ENCODE results near the gene PDE11A.

DNA sequence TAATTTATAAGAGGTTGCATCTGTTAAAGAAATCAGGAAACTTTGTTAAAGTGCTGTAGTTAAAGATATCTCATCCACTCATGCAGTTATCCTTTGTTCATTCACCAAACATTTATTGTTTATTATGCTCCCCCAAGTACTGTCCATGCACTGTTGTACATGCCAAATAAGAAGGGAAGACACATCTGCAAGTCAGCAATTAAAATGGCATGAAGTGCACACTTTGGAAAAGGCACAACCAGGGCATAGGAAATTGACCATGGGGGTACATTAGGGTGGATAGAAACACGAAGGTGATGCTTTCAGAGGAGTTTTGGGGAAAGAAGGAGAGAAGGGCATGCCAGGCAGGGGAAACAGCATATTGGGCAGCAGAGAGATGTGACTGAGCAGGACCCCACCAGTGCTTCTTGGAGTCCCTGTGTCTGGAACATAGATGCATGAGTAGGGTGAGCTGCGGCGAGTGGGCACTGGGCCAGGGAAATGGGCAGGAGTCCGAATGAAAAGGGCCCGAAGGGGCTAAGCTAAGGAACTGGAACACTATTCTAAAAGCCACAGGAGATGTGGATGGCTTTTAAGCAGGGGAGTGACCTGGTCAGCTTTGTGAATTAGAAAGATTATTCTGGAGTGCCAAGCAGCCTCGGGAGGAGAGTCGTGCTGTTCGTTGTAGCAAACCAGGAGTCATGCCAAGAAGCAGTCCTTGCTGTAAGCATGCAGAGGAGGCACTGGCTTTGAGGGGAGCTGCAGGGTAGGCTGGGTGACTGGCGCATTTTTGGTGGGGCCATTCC, 363.7 kb downstream of the PDE11A start:
- TF ChIP-seq, protein P1, sequence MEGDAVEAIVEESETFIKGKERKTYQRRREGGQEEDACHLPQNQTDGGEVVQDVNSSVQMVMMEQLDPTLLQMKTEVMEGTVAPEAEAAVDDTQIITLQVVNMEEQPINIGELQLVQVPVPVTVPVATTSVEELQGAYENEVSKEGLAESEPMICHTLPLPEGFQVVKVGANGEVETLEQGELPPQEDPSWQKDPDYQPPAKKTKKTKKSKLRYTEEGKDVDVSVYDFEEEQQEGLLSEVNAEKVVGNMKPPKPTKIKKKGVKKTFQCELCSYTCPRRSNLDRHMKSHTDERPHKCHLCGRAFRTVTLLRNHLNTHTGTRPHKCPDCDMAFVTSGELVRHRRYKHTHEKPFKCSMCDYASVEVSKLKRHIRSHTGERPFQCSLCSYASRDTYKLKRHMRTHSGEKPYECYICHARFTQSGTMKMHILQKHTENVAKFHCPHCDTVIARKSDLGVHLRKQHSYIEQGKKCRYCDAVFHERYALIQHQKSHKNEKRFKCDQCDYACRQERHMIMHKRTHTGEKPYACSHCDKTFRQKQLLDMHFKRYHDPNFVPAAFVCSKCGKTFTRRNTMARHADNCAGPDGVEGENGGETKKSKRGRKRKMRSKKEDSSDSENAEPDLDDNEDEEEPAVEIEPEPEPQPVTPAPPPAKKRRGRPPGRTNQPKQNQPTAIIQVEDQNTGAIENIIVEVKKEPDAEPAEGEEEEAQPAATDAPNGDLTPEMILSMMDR (IDR thresholded peaks at IDR 0.05; ENCODE audit: borderline replicate concordance, extremely low read depth, low read length, poor library complexity, severe bottlenecking) = no peak
- TF ChIP-seq EZH2 (IDR thresholded peaks at IDR 0.05; ENCODE audit: borderline replicate concordance, low read depth, low read length, severe bottlenecking) = no peak

Data from DND-41 (cell line).